PC-3 (cell line): ENCODE measurements around the gene SLC39A12. TPM values are rescaled to one million over a fixed set of nuclear protein-coding genes. Genes with fewer than 3 reads are reported as not detected.

Experiments used
- ATAC-seq: fragments of 200-7000 bp; cut with Tn5 transposase; 2 replicates; pipeline ENCODE4 v1.9.1; 2020; ENCODE audit warnings: mild to moderate bottlenecking, moderate library complexity
- BruUV-seq: library from RNA; stranded (reverse); fragments of 400-500 nt; replicated peaks from 2 replicates; lab custom pipeline; 2021; lab: Mats Ljungman, UMichigan
- CTCF ChIA-PET: fragments of 300-600 bp; sonication (Branson Sonifier 250); formaldehyde crosslinking; loops from one replicate; lab custom pipeline; 2022; ENCODE audit warnings: antibody characterized with exemption; lab: Charles Lee
- POLR2A ChIA-PET: fragments of 300-600 bp; sonication (Branson Sonifier 250); formaldehyde crosslinking; loops from one replicate; lab custom pipeline; 2022; ENCODE audit warnings: antibody characterized with exemption; ENCODE audit not compliant: unreplicated experiment; lab: Charles Lee
- DNase-seq: peaks from one replicate; pipeline ENCODE4 v3.0.0-alpha.2; 2015
- H2AFZ ChIP-seq: fragments of 300-600 bp; sonication (generic); 2 replicates; pipeline ENCODE4 v1.6.0; 2016; ENCODE audit warnings: antibody characterized with exemption, low read length
- H3F3A ChIP-seq: fragments of 300-600 bp; sonication (generic); one replicate; pipeline ENCODE4 v1.6.0; 2017; ENCODE audit warnings: antibody characterized with exemption, low read length, control low read depth, mild to moderate bottlenecking; ENCODE audit not compliant: unreplicated experiment
- H3K27ac ChIP-seq: fragments of 300-600 bp; sonication (generic); 2 replicates; pipeline ENCODE4 v1.5.1; 2016; ENCODE audit warnings: mild to moderate bottlenecking, low read length
- H3K27me3 ChIP-seq: fragments of 300-600 bp; sonication (generic); 2 replicates; pipeline ENCODE4 v1.6.1; 2016; ENCODE audit warnings: low read length, mixed read lengths
- H3K36me3 ChIP-seq: fragments of 300-600 bp; sonication (generic); 2 replicates; pipeline ENCODE4 v1.6.1; 2016; ENCODE audit warnings: low read depth, mixed run types, low read length, mixed read lengths
- H3K4me1 ChIP-seq: fragments of 300-600 bp; sonication (generic); 2 replicates; pipeline ENCODE4 v1.5.1; 2016; ENCODE audit warnings: low read length; ENCODE audit not compliant: insufficient read depth
- H3K4me2 ChIP-seq: fragments of 300-600 bp; sonication (generic); 2 replicates; pipeline ENCODE4 v1.6.0; 2016; ENCODE audit warnings: low read length
- H3K4me3 ChIP-seq: fragments of 300-600 bp; sonication (generic); 2 replicates; pipeline ENCODE4 v1.5.1; 2016; ENCODE audit warnings: mild to moderate bottlenecking, low read length, mixed read lengths
- H3K79me2 ChIP-seq: fragments of 300-600 bp; sonication (generic); 2 replicates; pipeline ENCODE4 v1.6.1; 2017; ENCODE audit warnings: low read length, mixed read lengths
- H3K9ac ChIP-seq: fragments of 300-600 bp; sonication (generic); 2 replicates; pipeline ENCODE4 v1.6.0; 2016; ENCODE audit warnings: mild to moderate bottlenecking, low read length
- H3K9me2 ChIP-seq: fragments of 300-600 bp; sonication (generic); replicated peaks from 2 replicates; pipeline ENCODE4 v1.6.1; 2016; ENCODE audit warnings: mixed run types, low read length, mixed read lengths
- H3K9me3 ChIP-seq: fragments of 300-600 bp; sonication (generic); 2 replicates; pipeline ENCODE4 v1.6.1; 2016; ENCODE audit warnings: low read length, mixed read lengths
- H4K20me1 ChIP-seq: fragments of 300-600 bp; sonication (generic); 2 replicates; pipeline ENCODE4 v1.6.1; 2016; ENCODE audit warnings: low read length, mixed read lengths
- CTCF ChIP-seq: fragments of 300-600 bp; sonication (generic); conservative IDR thresholded peaks from 2 replicates; pipeline ENCODE4 v1.5.1; 2017; ENCODE audit warnings: antibody characterized with exemption, low read depth, mild to moderate bottlenecking, low read length
- EZH2 ChIP-seq: fragments of 300-600 bp; sonication (generic); IDR thresholded peaks from one replicate; pipeline ENCODE4 v1.6.1; 2017; ENCODE audit warnings: antibody characterized with exemption, mild to moderate bottlenecking, low read length; ENCODE audit not compliant: unreplicated experiment
- EZH2phosphoT487 ChIP-seq: fragments of 300-600 bp; sonication (generic); IDR thresholded peaks from 2 replicates; pipeline ENCODE4 v1.6.1; 2018; ENCODE audit warnings: mild to moderate bottlenecking, antibody characterized with exemption, low read length, borderline replicate concordance
- intact Hi-C: fragments of 100-400 bp; cut with micrococcal nuclease; formaldehyde crosslinking; loops from 2 replicates; pipeline ENCODE4 v1.9.0; 2023
- total RNA-seq: library from RNA; depleted of rRNA; stranded (reverse); fragments of >200 nt; gene quantifications from 2 replicates; pipeline ENCODE4 v1.2.3, GENCODE V29; 2014; rRNA removed

SLC39A12 gene
- total RNA-seq, 1 experiment from 2014 or later, result not detected

DNA sequence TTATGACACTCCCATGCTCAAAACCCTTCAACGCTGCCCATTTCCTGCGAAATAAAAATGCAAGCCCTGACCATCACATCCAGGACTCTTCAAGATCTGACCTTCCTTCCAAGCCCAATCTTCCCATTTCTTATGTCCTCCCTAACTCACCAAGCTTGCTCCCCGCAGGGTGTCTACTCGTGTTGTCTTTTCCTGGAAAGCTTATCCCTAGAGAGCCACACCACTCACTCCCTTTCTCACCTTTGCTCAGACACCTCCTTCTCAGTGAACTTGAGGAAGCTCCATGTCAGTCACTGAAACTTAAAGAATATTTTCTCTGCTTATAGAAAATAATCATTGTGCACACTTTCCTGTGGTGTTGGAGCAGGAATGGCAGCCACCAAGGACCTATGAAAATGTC is 134.1 kb downstream of the SLC39A12 start:
- no TSS peak for BruUV-seq
- Histone ChIP-seq H2AFZ (no peak overlapping the region), H3K9me2 (no peaks in the 10 kb centered on the region), H3K79me2 (no peaks in the 10 kb centered on the region), H3K4me3 (no peak overlapping the region), H3K27me3 (no peaks in the 10 kb centered on the region), H3K36me3 (no peaks in the 10 kb centered on the region), H3K9ac (no peak overlapping the region), H3K27ac (no peak overlapping the region), H3K4me2 (no peak overlapping the region), H3K9me3 (no peaks in the 10 kb centered on the region), H4K20me1 (no peaks in the 10 kb centered on the region), H3F3A (no peaks in the 10 kb centered on the region), H3K4me1 (no peaks in the 10 kb centered on the region)
- ATAC-seq (no peak), DNase-seq (no peak)
- intact Hi-C loops, result no loop called here
- ChIA-PET CTCF (no interaction called here), POLR2A (no interaction called here)
- TF ChIP-seq CTCF, result no peak
- TF ChIP-seq EZH2, result no peak
- TF ChIP-seq EZH2phosphoT487, result no peak

DNA sequence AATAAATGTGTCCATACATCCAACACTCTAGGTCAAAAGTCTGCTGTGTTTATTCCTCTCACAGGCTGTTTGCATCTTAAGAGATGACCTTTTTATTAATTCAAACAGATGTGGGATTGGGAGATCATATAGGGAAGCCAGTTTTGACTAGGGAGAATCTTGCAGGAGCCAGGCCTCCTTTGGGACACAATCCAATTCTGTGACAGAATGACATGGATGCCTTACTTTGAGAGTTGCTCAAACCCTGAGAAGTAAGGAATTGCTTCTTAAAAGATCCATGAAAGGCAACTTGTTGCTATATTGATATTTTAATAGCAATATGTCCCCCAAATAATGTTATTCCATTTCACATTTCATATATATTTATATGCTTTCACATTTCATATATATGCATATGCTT is 135.0 kb downstream of the SLC39A12 start:
- no peaks in the 10 kb centered on the region for H3K4me1 ChIP-seq
- H3K79me2 ChIP-seq, result no peaks in the 10 kb centered on the region
- no peaks in the 10 kb centered on the region for H3K36me3 ChIP-seq
- intact Hi-C loops, result no loop called here
- no TSS peak for BruUV-seq
- CTCF ChIA-PET, result no interaction called here
- no peak overlapping the region for H3K4me2 ChIP-seq
- ATAC-seq (no peak), DNase-seq (no peak)
- H3K9me2 ChIP-seq, result no peaks in the 10 kb centered on the region
- H3F3A ChIP-seq, result no peaks in the 10 kb centered on the region
- TF ChIP-seq EZH2phosphoT487 (no peak), EZH2 (no peak), CTCF (no peak)
- H3K27ac ChIP-seq, result no peak overlapping the region
- no peak overlapping the region for H3K4me3 ChIP-seq
- no peaks in the 10 kb centered on the region for H3K27me3 ChIP-seq
- no peak overlapping the region for H2AFZ ChIP-seq
- POLR2A ChIA-PET, result no interaction called here
- no peaks in the 10 kb centered on the region for H3K9me3 ChIP-seq
- H3K9ac ChIP-seq, result no peak overlapping the region
- no peaks in the 10 kb centered on the region for H4K20me1 ChIP-seq

GRCh38 chr10:18087355-18087754 is 135.6 kb downstream of the SLC39A12 start:
- Histone ChIP-seq H3K27me3 (no peaks in the 10 kb centered on the region), H3F3A (no peaks in the 10 kb centered on the region), H3K79me2 (no peaks in the 10 kb centered on the region), H2AFZ (no peak overlapping the region), H3K9me3 (no peaks in the 10 kb centered on the region), H3K4me2 (no peak overlapping the region), H3K9ac (no peak overlapping the region), H3K27ac (no peak overlapping the region), H3K4me3 (no peak overlapping the region), H3K36me3 (no peaks in the 10 kb centered on the region), H3K9me2 (no peaks in the 10 kb centered on the region), H3K4me1 (no peaks in the 10 kb centered on the region), H4K20me1 (no peaks in the 10 kb centered on the region)
- no peak for DNase-seq
- CTCF ChIA-PET, result no interaction called here
- no peak for ATAC-seq
- intact Hi-C loops, result no loop called here
- no TSS peak for BruUV-seq
- TF ChIP-seq EZH2, result no peak
- no peak for TF ChIP-seq EZH2phosphoT487
- TF ChIP-seq CTCF, result no peak
- POLR2A ChIA-PET, result no interaction called here

Other genes with a start within 250 kb of the SLC39A12 start
- gene TMEM236, start 199.7 kb upstream of the SLC39A12 start, total RNA-seq, result 0.04 TPM in 1 of 2 replicates, not detected in the other
- not detected in 2 replicates for gene MRC1, start 142.6 kb upstream of the SLC39A12 start, total RNA-seq
- 0.07 TPM in 1 of 2 replicates, not detected in the other for gene CACNB2, start 188.5 kb downstream of the SLC39A12 start, total RNA-seq